NCI-H526 (cell line): Measurements from ENCODE around the gene LRP1.

Source experiments
- DNase-seq, 2 experiments: peaks; one replicate each; lab custom pipeline; 2025; lab: John Stamatoyannopoulos, UW

Gene LRP1

GRCh38 chr12:57254506-57255280, 126.4 kb downstream of the LRP1 start:
- DNase-seq: no peak

GRCh38 chr12:57255916-57256315, 127.6 kb downstream of the LRP1 start:
- DNase-seq: no peak

- DNase-seq: no peak
These were observed 131.0 kb downstream of the LRP1 start for GRCh38 chr12:57258977-57259970.

GRCh38 chr12:57260366-57260765, 132.1 kb downstream of the LRP1 start:
- no peak for DNase-seq

GRCh38 chr12:57261428-57261865, 133.2 kb downstream of the LRP1 start:
- no peak for DNase-seq

GRCh38 chr12:57262126-57262822, 134.0 kb downstream of the LRP1 start:
- DNase-seq: no peak
